HG02763 (cell line): ENCODE measurements around the gene LCE5A.
"Not testable (repeated sequence)": the region's sequence is repeated elsewhere in the genome, so short reads cannot be mapped to it uniquely, and the experiment has no call there.

ENCODE experiments used
- ATAC-seq: cut with Tn5 transposase; IDR thresholded peaks from one replicate; pipeline ENCODE4 v1.9.1; 2021; ENCODE audit warnings: mild to moderate bottlenecking, moderate library complexity; ENCODE audit not compliant: unreplicated experiment

Gene LCE5A

DNA sequence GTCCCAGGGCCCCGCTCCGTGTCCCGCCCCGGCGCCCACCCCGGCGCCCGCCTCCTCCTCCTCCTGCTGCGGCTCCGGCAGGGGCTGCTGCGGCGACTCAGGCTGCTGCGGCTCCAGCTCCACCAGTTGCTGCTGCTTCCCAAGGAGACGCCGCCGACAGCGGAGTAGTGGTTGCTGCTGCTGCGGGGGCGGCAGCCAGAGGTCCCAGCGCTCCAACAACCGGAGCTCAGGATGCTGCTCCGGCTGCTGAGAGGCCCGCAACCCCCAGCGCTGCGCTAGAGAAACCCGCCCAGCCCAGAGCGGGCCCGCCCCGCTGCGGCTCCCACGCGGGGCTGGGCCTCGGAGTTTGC, 4.8 kb downstream of the LCE5A start:
- ATAC-seq = no peak

- ATAC-seq = no peak
Observed at GRCh38 chr1:152516082-152516481, 5.5 kb downstream of the LCE5A start.

DNA sequence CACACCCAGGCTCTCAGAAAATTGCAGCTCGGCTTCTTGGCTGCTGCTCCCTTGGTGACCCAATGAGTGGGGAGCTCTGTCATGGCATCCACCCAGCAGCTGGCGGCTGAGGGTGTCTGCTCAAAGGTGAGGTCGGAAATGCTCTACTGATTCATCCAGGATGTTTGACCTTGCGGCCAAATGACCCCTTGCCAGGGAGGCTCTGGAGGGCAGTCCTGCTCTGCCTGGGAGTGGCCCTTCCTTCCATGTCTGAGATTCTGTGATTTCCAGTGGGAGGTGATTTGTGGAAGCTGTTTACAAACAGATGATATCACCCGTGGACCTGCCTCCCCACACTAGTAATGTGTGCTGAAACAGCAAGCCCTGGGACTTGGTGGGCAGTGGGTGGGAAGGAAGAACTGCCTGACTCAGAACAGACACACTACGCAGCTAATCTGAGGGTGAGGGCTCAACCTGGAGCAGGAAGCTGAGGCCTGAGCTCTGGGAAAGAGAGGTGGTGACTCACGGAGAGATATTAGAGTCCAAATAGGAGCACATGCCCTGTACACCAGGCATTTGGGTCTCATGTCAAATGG, 6.7 kb downstream of the LCE5A start:
- ATAC-seq = no peak

GRCh38 chr1:152519851-152520250, 9.2 kb downstream of the LCE5A start:
- ATAC-seq = no peak

DNA sequence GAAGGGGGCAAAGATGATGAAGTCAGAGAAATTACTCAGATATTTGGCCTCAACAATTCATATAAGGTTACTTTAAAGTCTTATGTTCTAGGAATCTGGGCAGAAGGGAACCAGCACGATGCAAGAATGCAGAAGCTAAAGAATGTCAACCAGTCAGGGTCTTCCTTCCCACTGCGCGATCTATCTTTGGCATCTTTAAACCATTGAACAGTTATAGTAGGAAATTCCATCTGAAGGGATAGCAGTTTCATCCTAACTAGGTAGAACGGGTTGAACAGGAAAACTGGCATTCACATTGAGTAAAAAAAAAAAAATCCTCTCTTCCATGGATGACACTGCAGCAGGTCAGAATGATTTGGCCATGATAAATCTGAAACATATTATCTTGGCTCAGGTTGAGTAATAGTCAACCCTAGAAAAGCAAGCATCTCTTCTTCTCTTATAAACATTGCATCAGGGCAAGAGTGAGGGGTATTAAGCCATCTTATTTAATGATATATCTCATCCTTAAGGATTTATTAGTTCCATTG, 10.0 kb downstream of the LCE5A start:
- no peak for ATAC-seq

DNA sequence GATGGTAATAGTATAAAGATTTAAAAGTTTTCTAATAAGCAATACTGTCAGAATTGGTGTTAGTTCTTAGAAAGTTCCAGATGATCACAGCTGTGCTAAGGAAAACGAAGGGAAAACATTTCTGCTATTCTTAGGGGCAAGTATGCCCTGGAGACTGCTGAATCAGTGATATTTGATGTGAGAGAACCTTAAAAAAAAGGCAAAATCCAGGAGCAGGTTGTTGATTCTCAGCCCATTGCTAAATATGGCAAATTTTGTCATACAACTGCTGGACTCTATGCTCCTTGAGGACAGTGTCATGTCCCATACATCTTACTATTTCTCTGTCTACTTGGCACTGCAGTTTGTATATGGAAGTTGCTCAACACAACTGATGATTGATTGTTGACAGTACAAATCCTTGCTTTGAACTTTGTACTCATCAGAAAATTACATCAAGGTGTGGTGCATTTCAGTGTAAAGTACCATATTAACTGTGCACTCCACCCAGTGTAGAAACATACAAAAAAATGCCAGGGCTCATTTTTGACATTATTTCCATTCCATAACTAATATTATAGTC, 14.6 kb downstream of the LCE5A start:
- no peak for ATAC-seq

DNA sequence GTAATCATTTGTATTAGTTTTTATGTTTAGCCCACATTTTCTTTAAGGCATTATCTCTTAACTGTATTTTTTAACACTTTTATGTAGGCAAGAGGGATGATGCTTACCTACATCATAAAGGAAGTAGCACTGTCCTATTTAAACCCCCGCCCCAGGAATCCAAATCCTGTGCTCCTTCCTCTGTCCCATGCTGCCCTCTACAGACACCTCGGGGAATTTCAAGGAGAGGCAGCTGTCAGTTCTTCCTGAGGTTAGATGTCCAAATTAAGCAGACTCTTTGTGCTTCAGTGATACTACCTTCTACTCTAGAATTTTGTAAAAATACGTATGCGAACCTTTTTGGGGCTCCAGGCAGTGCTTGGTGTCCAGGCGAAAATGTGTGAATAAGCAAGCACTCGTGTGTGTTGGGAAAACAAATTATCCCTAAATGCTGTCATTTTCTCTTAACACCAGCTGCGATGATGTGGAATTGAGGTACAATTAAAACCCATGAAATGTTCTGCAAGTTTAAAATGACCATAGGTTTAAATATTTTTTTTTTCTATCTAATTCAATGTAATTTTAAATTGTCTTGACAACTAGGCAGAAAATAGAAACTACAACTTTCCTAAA, 22.8 kb downstream of the LCE5A start:
- ATAC-seq = no peak

GRCh38 chr1:152535774-152536173, 25.2 kb downstream of the LCE5A start:
- ATAC-seq = no peak

DNA sequence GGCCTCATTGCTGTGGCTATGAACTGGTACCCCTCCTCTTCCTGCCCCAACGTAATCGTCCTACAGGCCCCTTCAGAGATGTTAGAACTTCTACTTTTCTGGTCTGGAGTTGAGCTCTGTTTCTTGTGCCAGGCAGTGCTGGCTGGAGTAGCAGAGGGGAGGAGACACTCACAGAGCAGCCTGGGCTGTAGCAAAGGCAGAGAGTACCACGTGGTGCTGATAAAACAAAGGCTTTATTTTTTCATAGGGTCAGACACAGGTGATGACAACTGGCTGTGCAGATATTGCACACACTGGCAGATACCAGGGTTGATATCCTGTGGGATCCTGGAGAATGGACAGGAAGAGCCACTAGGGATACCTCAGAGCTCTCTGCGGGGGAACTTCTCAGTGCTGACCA, 26.9 kb downstream of the LCE5A start:
- no peak for ATAC-seq

DNA sequence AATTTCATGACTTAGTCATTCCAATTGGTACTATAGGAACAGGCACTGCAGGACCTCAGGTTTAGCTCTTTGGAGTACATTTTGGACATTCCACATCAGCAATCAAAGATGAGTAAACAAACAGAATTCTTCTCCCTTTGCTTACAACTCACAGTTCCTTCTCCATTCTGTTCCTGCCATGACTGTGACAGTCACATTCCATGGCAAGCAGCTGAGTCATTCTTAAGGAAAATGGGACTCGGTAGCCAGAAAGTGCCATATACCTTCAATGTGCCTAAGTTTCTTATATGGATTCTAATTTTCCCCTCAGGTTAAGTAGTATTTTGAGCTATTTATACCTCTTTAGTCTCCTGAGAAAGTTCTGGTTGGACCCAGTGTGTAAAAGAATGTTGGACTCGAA, 29.3 kb downstream of the LCE5A start:
- ATAC-seq = no peak

- no peak for ATAC-seq
Observed at GRCh38 chr1:152543820-152544219, 33.2 kb downstream of the LCE5A start.

DNA sequence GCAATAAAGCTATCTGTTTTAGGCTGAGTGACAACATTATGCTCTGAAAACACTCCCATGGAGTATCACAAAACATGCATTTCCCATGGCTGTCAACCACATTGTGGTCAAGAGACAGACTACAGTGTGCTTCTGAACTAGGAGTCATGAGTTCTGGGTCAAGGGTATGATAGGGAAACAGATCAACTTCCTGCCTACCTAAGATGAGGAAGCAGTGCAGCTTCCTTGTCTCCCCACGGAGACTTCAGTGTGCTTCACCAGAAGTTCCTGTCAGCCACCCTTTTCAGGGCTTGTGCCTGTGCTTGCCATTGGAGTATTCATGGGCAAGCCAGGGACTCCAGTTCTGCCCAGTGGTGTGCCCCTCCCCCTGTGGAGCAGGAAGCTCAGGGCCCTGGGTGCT, 36.1 kb downstream of the LCE5A start:
- ATAC-seq = no peak

DNA sequence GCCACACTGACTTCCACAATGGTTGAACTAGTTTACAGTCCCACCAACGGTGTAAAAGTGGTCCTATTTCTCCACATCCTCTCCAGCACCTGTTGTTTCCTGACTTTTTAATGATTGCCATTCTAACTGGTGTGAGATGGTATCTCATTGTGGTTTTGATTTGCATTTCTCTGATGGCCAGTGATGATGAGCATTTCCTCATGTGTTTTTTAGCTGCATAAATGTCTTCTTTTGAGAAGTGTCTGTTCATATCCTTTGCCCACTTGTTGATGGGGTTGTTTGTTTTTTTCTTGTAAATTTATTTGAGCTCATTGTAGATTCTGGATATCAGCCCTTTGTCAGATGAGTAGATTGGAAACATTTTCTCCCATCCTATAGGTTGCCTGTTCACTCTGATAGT, 37.8 kb downstream of the LCE5A start:
- not testable (repeated sequence) for ATAC-seq
